ENCODE data around the gene LYST. TPM values are rescaled to one million over a fixed set of nuclear protein-coding genes. Genes with fewer than 3 reads are reported as not detected.

LYST gene
- polyA plus RNA-seq, 1 donor from 2014 or later = 23.4 TPM

GRCh38 chr1:235857756-235858155, 8.9 kb downstream of the LYST start:
- Histone ChIP-seq H3K79me2 (replicated peaks; ENCODE audit: insufficient read depth, low read length) (peaks cover 15% of the 10 kb centered on the region), H3F3A (ENCODE audit: insufficient read depth, low read length, poor library complexity, severe bottlenecking) (no peaks in the 10 kb centered on the region)

DNA sequence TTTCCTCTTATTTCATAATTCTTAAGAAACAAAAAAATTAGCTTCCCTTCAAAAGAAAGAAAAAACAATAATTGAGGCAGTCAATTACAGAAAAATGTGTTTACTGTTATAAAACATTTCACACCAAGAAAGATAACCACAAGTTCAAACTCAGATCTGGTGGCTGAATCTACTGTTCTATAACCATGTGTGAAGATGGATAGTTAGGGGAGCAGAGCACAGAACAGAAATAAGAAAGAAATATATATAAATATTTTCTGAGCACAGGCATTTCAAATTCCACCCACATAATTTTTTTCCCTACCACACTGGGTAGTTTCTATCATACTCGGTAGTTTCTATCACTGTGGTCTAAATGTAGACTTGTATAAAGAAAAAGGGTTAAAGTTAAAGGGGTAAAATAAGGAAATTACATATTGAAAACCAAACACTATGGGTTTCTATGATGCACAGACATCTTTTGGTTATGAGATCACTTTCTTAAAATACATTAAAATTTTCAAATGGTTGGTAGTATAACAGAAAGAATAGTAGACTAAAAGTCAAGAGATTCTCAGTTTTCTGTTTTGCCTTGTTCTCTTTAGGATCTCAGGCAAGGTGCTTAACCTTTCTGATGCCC, 10.8 kb downstream of the LYST start:
- H3K9me3 ChIP-seq (ENCODE audit: low read length) = no peaks in the 10 kb centered on the region
- H3K36me3 ChIP-seq (ENCODE audit: insufficient read depth, low read length) = no peaks in the 10 kb centered on the region
- H3K27ac ChIP-seq (ENCODE audit: low read length) = no peak overlapping the region
- TF ChIP-seq REST (IDR thresholded peaks at IDR 0.05; ENCODE audit: borderline replicate concordance) (no peak), EZH2 (IDR thresholded peaks at IDR 0.05; ENCODE audit: borderline replicate concordance, insufficient read depth, low read length, poor library complexity, severe bottlenecking) (no peak), MXI1 (conservative IDR thresholded peaks at IDR 0.05; ENCODE audit: poor library complexity, severe bottlenecking) (no peak), POLR2AphosphoS5 (IDR thresholded peaks at IDR 0.05) (no peak), RAD21 (conservative IDR thresholded peaks at IDR 0.05) (no peak), EP300 (conservative IDR thresholded peaks at IDR 0.05; ENCODE audit: poor library complexity, severe bottlenecking) (no peak), SMC3 (conservative IDR thresholded peaks at IDR 0.05; ENCODE audit: poor library complexity) (no peak), TAF1 (IDR thresholded peaks at IDR 0.05; ENCODE audit: low read depth) (no peak)
- no peak overlapping the region for H2AFZ ChIP-seq (ENCODE audit: low read depth, low read length)
- no peak overlapping the region for H3K4me2 ChIP-seq (ENCODE audit: low read length)
- H4K20me1 ChIP-seq (ENCODE audit: insufficient read depth) = no peaks in the 10 kb centered on the region
- no peak overlapping the region for H3K9ac ChIP-seq (ENCODE audit: low read length)
- H3K27me3 ChIP-seq (ENCODE audit: insufficient read depth, low read depth, low read length) = no peaks in the 10 kb centered on the region
- H3K4me3 ChIP-seq (ENCODE audit: low read length) = no peak overlapping the region
- H3K9me2 ChIP-seq (ENCODE audit: insufficient read depth, low read length) = no peaks in the 10 kb centered on the region
- H3K79me2 ChIP-seq (replicated peaks; ENCODE audit: insufficient read depth, low read length) = peaks cover 3% of the 10 kb centered on the region
- H3F3A ChIP-seq (ENCODE audit: insufficient read depth, low read length, poor library complexity, severe bottlenecking) = peaks cover 5% of the 10 kb centered on the region

More at GRCh38 chr1:235857756-235858155, 8.9 kb downstream of the LYST start:
- Histone ChIP-seq H3K9ac (ENCODE audit: low read length) (no peak overlapping the region), H3K9me2 (ENCODE audit: insufficient read depth, low read length) (no peaks in the 10 kb centered on the region), H2AFZ (ENCODE audit: low read depth, low read length) (no peak overlapping the region), H3K9me3 (ENCODE audit: low read length) (no peaks in the 10 kb centered on the region), H3K4me3 (ENCODE audit: low read length) (no peak overlapping the region), H3K27ac (ENCODE audit: low read length) (no peak overlapping the region), H3K4me2 (ENCODE audit: low read length) (no peak overlapping the region), H3K36me3 (ENCODE audit: insufficient read depth, low read length) (no peaks in the 10 kb centered on the region), H4K20me1 (ENCODE audit: insufficient read depth) (no peaks in the 10 kb centered on the region), H3K27me3 (ENCODE audit: insufficient read depth, low read depth, low read length) (no peaks in the 10 kb centered on the region)
- TF ChIP-seq REST (IDR thresholded peaks at IDR 0.05; ENCODE audit: borderline replicate concordance) (no peak), MXI1 (conservative IDR thresholded peaks at IDR 0.05; ENCODE audit: poor library complexity, severe bottlenecking) (no peak), TAF1 (IDR thresholded peaks at IDR 0.05; ENCODE audit: low read depth) (no peak), SMC3 (conservative IDR thresholded peaks at IDR 0.05; ENCODE audit: poor library complexity) (no peak), RAD21 (conservative IDR thresholded peaks at IDR 0.05) (no peak), EP300 (conservative IDR thresholded peaks at IDR 0.05; ENCODE audit: poor library complexity, severe bottlenecking) (no peak), EZH2 (IDR thresholded peaks at IDR 0.05; ENCODE audit: borderline replicate concordance, insufficient read depth, low read length, poor library complexity, severe bottlenecking) (no peak), POLR2AphosphoS5 (IDR thresholded peaks at IDR 0.05) (no peak)
- TF ChIP-seq, protein P1, sequence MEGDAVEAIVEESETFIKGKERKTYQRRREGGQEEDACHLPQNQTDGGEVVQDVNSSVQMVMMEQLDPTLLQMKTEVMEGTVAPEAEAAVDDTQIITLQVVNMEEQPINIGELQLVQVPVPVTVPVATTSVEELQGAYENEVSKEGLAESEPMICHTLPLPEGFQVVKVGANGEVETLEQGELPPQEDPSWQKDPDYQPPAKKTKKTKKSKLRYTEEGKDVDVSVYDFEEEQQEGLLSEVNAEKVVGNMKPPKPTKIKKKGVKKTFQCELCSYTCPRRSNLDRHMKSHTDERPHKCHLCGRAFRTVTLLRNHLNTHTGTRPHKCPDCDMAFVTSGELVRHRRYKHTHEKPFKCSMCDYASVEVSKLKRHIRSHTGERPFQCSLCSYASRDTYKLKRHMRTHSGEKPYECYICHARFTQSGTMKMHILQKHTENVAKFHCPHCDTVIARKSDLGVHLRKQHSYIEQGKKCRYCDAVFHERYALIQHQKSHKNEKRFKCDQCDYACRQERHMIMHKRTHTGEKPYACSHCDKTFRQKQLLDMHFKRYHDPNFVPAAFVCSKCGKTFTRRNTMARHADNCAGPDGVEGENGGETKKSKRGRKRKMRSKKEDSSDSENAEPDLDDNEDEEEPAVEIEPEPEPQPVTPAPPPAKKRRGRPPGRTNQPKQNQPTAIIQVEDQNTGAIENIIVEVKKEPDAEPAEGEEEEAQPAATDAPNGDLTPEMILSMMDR (IDR thresholded peaks at IDR 0.05; ENCODE audit: poor library complexity, severe bottlenecking) = no peak

All from neural cell (in vitro differentiated cells).